HCT116 (cell line): ENCODE results near the gene CAPN9.

Experiments used
- CEBPB ChIP-seq: IDR thresholded peaks from 2 replicates; pipeline ENCODE4 v1.6.1; 2012; ENCODE audit warnings: low read depth
- CTCF ChIP-seq, 3 experiments: fragments of 200-600 bp in 1 of 3; sonication (generic) in 1 of 3; IDR thresholded peaks in 2 of 3; conservative IDR thresholded peaks in 1 of 3; 2 replicates each; pipeline ENCODE4 v1.5.1; 2012 to 2017; ENCODE audit warnings: low read depth in 2 of 3, low read length in 2 of 3, antibody characterized with exemption in 1 of 3, borderline replicate concordance in 1 of 3, control low read depth in 1 of 3, mild to moderate bottlenecking in 1 of 3, mixed read lengths in 1 of 3, mixed run types in 1 of 3, moderate library complexity in 1 of 3; ENCODE audit not compliant: insufficient read depth in 1 of 3
- EGR1 ChIP-seq: IDR thresholded peaks from 2 replicates; pipeline ENCODE4 v1.6.1; 2012; ENCODE audit warnings: low read depth
- EZH2 ChIP-seq: fragments of 200-600 bp; sonication (generic); IDR thresholded peaks from 2 replicates; pipeline ENCODE4 v1.6.1; 2017; ENCODE audit warnings: antibody characterized with exemption, mixed run types
- FOSL1 ChIP-seq: IDR thresholded peaks from 2 replicates; pipeline ENCODE4 v1.6.1; 2012; ENCODE audit warnings: low read depth
- JUND ChIP-seq: IDR thresholded peaks from 2 replicates; pipeline ENCODE4 v1.6.1; 2012
- MAX ChIP-seq: IDR thresholded peaks from 2 replicates; pipeline ENCODE4 v1.6.1; 2012
- POLR2A ChIP-seq: IDR thresholded peaks from 2 replicates; pipeline ENCODE4 v1.7.0; 2011; ENCODE audit warnings: borderline replicate concordance; ENCODE audit not compliant: insufficient read depth, insufficient read length; ENCODE audit errors: extremely low read depth
- POLR2AphosphoS5 ChIP-seq: IDR thresholded peaks from 2 replicates; pipeline ENCODE4 v1.6.1; 2011; ENCODE audit warnings: mild to moderate bottlenecking, low read depth, low read length, moderate library complexity
- RAD21 ChIP-seq: IDR thresholded peaks from 2 replicates; pipeline ENCODE4 v1.6.1; 2012; ENCODE audit warnings: low read depth, mild to moderate bottlenecking
- SIN3A ChIP-seq: IDR thresholded peaks from 2 replicates; pipeline ENCODE4 v1.6.1; 2012; ENCODE audit warnings: low read depth
- SP1 ChIP-seq: IDR thresholded peaks from 2 replicates; pipeline ENCODE4 v1.6.1; 2012; ENCODE audit warnings: low read depth
- ZNF274 ChIP-seq: fragments of 200-500 bp; sonication (Bioruptor generic); IDR thresholded peaks from 2 replicates; pipeline ENCODE4 v1.6.1; 2014; ENCODE audit warnings: mild to moderate bottlenecking, low read depth, low read length, inconsistent platforms
- TF ChIP-seq, protein P1 (sequence below): IDR thresholded peaks from 2 replicates; pipeline ENCODE4 v1.6.1; 2011; ENCODE audit warnings: mild to moderate bottlenecking, low read length, moderate library complexity; ENCODE audit not compliant: insufficient replicate concordance; ENCODE audit errors: extremely low read depth

- TF ChIP-seq RAD21 = no peak
- no peak for TF ChIP-seq CTCF (IDR thresholded peaks at IDR 0.05 in 2 of 3, conservative IDR thresholded peaks at IDR 0.05 in 1 of 3; ENCODE audit: borderline replicate concordance in 1 of 3, insufficient read depth in 1 of 3, low read depth in 2 of 3, low read length in 2 of 3)
- TF ChIP-seq ZNF274 = no peak
- TF ChIP-seq EZH2 = no peak
- no peak for TF ChIP-seq POLR2A
- TF ChIP-seq MAX = no peak
- no peak for TF ChIP-seq SIN3A
- TF ChIP-seq, protein P1, sequence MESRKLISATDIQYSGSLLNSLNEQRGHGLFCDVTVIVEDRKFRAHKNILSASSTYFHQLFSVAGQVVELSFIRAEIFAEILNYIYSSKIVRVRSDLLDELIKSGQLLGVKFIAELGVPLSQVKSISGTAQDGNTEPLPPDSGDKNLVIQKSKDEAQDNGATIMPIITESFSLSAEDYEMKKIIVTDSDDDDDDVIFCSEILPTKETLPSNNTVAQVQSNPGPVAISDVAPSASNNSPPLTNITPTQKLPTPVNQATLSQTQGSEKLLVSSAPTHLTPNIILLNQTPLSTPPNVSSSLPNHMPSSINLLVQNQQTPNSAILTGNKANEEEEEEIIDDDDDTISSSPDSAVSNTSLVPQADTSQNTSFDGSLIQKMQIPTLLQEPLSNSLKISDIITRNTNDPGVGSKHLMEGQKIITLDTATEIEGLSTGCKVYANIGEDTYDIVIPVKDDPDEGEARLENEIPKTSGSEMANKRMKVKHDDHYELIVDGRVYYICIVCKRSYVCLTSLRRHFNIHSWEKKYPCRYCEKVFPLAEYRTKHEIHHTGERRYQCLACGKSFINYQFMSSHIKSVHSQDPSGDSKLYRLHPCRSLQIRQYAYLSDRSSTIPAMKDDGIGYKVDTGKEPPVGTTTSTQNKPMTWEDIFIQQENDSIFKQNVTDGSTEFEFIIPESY = no peak
- TF ChIP-seq POLR2AphosphoS5 = no peak
- TF ChIP-seq EGR1 = no peak
- no peak for TF ChIP-seq CEBPB
- TF ChIP-seq SP1 = no peak
- TF ChIP-seq JUND = no peak
- TF ChIP-seq FOSL1 = no peak
Measured at GRCh38 chr1:230831771-230832170, 84.6 kb downstream of the CAPN9 start.
